Stimulated activated CD4-positive, alpha-beta T cell treated with anti-CD3 and anti-CD28 coated beads, Interleukin-2, amount 100 ng/mL, for 24 hours (primary cell): ENCODE data around the gene AUH.

ENCODE experiments used
- DNase-seq, 2 donors: peaks; one replicate each; pipeline ENCODE4 v3.0.0-alpha.2; 2020

Gene AUH

GRCh38 chr9:91289244-91289643, 72.5 kb downstream of the AUH start:
- no peak for DNase-seq

DNA sequence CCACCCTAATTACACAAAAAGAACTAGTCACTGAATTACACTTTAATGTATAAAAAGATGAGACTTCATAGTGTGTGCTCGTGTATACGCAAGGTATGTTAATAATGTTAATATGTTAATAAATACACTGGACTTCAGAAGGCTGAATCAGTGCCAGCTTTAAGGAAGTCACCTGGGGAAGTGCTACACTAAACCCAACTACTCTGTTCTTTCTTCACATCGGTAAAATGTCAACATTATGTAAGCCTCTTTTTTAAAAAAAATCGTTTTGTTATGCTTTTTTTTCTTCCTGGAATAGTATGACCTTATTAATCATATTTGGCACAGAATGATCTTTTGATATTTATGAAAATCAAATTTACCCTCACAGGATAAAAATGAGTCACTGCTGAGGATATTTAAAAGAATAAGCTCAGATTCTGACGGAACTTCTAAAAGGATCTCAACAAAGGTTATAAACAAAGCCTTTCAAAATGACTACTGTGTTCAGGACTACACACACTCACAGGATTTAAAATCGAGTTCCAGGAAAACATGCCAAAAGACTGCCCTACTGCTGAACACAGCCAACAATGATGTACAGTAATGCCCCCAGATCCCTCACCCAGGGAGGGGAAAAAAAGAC, 75.9 kb downstream of the AUH start:
- DNase-seq, result no peak

DNA sequence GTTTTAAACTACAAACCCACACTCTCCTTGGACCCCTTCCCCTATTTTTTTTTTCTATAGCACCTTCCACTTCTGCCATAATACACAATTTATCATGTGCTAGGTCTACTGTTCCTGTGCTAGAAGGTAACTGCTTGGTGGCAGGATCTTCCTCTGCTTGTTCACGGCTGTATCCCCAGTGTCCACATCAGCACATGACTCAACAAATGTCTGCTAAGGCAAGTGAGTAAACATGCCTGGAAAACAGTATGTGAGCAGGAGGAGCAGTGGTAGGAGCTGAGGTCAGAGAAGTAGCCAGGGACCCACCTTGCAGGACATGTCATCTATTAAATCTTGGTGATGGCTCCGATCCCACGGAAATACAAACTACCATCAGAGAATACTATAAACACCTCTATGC, 79.4 kb downstream of the AUH start:
- no peak for DNase-seq

DNA sequence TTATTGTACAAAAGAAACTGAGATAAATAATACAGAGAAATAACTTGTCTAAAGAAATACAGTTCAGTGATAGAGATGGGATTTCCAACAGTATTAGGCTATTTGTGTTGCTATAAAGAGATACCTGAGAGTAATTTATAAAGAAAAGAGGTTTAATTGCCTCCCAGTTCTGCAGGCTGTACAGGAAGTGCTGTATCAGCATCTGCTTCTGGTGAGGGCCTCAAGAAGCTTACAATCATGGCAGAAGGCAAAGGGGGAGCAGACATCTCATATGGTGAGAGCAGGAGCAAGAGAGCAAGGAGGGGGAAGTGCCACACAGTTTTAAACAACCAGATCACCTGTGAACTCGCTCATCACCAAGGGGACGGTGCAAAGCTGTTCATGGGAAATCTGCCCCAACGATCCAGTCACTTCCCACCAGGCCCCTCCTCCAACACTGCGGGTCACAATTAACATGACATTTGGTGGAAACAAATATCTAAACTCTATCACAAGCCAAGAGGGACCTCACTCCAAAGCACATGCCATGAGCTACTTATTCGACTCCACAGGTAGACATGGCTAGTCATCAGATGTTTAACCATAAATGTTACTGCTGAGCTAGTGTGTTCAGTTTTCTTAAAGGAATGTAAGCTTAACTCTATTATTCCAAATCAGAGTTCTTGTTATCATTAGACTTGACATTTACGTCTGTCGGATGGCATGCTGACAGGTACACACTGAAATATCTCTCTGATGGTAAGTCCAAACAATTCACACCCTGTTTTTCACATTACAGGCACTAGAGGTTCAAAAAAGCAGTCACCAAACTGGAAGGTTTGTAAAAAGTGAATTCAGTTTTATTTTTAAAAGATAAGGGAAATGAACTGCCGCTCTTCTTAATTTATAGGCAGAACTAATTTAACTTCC, 82.2 kb downstream of the AUH start:
- DNase-seq, result no peak

DNA sequence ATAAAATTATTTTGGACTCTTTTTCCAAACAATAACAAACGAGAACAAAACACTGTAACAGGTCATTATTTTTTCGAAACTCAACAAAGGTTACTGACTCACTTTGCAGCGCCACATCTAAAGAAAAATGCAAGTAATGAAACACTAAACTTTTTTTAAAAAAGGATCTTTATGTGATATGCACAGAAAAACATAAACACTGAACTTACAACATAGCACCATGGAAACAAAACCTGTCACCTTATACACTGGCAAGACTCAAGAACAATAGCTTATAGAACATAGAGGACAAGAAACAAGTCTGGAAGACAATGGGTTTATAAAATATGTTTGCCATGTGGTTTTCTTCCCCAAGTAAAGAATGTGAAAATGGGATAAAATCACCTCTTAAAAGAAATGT, 85.2 kb downstream of the AUH start:
- DNase-seq, result no peak

GRCh38 chr9:91275655-91276054, 86.1 kb downstream of the AUH start:
- DNase-seq, result no peak

GRCh38 chr9:91274949-91275492, 86.7 kb downstream of the AUH start:
- DNase-seq, result no peak

- no peak for DNase-seq
Observed at GRCh38 chr9:91273853-91274552, 87.7 kb downstream of the AUH start.

DNA sequence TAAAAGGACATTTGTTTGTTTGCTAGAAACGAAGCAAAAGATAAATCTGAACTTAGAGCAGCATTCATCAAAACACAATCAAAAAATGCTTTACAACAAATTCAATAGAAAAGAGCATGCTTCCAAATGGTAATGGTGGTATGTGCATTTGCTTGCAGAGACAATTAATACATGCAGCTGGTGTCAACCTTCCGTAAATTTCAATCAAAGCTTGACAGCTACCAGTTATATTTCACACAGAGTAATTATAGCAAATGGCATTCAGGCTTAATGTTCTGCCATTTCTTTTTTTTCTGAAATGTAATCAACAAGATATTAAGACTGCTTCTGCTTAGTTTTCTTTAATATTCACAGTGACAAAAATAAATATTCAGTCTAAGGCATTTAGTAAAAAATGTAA, 90.6 kb downstream of the AUH start:
- DNase-seq, result no peak

- DNase-seq, result no peak
Observed at GRCh38 chr9:91269907-91270491, 91.7 kb downstream of the AUH start.

GRCh38 chr9:91266448-91266847, 95.3 kb downstream of the AUH start:
- DNase-seq, result no peak

DNA sequence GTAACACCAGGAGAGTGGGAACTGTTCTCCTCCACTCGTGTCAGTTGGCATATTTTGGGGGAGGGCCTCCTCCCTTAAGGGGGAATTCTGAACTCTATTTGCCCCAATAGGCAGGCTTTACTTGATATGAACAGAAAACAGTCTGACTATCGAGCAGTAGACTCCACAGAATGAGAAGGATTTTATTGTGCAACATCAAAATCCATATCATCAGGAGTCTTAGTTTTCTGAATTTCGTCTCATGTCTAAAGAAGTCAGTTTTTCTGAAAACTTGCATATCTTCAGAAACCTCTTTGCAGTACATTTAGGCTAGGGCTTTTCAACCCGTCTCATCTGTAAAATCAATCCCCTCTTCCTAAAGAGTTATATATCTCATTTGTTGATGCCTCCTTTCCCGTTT, 96.2 kb downstream of the AUH start:
- no peak for DNase-seq

GRCh38 chr9:91261417-91261816, 100.3 kb downstream of the AUH start:
- DNase-seq, result no peak

GRCh38 chr9:91259162-91259561, 102.6 kb downstream of the AUH start:
- DNase-seq, result no peak

- DNase-seq, result no peak
Observed at GRCh38 chr9:91258451-91258850, 103.3 kb downstream of the AUH start.

DNA sequence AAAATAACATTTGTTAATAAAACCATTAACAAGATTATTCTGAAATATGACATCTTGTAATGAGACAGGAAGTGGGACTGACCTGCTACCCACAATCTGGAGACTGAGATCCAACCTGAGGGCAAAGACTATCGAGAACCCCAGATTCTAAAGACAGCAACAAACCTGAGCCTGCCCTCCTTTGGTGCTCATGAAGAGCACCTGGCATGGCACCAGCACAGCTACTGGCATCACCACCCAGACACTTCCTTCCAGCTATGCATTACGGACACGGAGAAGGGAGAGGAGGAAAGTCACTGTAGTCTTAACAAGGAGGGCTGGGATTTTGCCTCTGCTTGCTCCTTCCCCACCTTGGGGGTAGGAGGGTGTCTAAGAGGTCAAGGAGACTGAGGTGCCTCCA, 105.5 kb downstream of the AUH start:
- DNase-seq, result no peak

DNA sequence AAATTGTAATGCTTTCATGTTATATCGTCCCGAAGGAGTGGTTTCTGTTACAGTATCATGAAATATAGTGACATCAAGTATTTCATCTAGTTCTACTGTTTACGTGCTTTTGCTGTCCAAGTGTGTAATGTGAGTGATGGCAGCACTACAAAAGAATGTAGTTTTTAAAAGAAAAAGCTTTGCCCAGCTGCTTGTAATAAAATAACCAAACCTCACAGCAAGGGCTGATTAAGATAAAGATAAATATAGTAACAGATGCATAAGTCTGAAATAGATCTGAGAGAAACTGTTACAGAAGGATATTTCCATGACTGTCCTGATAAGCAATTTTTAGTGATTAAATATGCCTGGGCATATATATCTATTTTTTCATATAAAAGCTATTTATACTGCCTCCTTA, 106.4 kb downstream of the AUH start:
- no peak for DNase-seq

- DNase-seq, result no peak
Observed at GRCh38 chr9:91253488-91253887, 108.2 kb downstream of the AUH start.

GRCh38 chr9:91248707-91249106, 113.0 kb downstream of the AUH start:
- no peak for DNase-seq

- no peak for DNase-seq
Observed at GRCh38 chr9:91247278-91247677, 114.4 kb downstream of the AUH start.

DNA sequence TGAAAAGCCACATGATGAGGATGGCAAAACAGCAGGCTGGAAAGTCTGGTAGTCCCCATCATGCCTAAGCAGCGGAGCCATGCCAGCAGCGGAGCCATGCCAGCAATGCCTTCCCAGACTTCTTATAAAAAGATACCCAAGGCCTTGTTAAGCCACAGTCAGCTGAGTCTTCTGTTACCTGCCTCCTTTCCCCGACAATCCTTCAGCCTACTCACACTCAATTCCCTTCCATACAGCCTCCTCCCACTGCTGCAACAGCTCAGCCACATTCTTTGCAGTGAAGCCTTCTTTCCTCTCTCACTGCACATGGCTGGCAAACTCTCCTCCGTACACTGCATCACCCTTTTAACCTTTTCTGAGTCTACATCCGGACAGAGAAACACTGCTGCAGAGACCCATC, 114.9 kb downstream of the AUH start:
- DNase-seq, result no peak

GRCh38 chr9:91245431-91246313, 116.0 kb downstream of the AUH start:
- no peak for DNase-seq
